Naive thymus-derived CD4-positive, alpha-beta T cell (primary cell): ENCODE measurements around the gene CTSF. TPM values are rescaled to one million over a fixed set of nuclear protein-coding genes. Genes with fewer than 3 reads are reported as not detected.
A peak's percentile ranks its signal among the peaks of the same experiment; 100 is the strongest.

Source experiments
- ATAC-seq: fragments of 150-1000 bp; cut with Tn5 transposase; 2 replicates; pipeline ENCODE4 v1.10.0; 2021; ENCODE audit warnings: mild to moderate bottlenecking, moderate library complexity
- CTCF ChIA-PET: fragments of 350-600 bp; sonication (Branson Sonifier 250); formaldehyde crosslinking; loops from one replicate; lab custom pipeline; 2021; ENCODE audit warnings: antibody characterized with exemption; lab: Charles Lee
- POLR2A ChIA-PET: fragments of 350-600 bp; sonication (Branson Sonifier 250); formaldehyde crosslinking; loops from one replicate; lab custom pipeline; 2021; ENCODE audit warnings: antibody characterized with exemption, inconsistent platforms; lab: Charles Lee
- DNase-seq, 9 donors: peaks; one replicate each; pipeline versions ENCODE4 v3.0.0 to v3.0.0-alpha.2; 2020 to 2022; ENCODE audit warnings: mixed read lengths in 1 of 9
- H3K27ac ChIP-seq: one replicate; pipeline ENCODE4 v1.7.0; 2013; ENCODE audit warnings: mild to moderate bottlenecking, low read depth, low read length, moderate library complexity
- H3K27me3 ChIP-seq, 2 donors: one replicate each; pipeline ENCODE4 v1.7.0; 2013; ENCODE audit warnings: low read length in 2 of 2, mild to moderate bottlenecking in 2 of 2, moderate library complexity in 2 of 2; ENCODE audit not compliant: control insufficient read depth in 2 of 2, insufficient read depth in 2 of 2
- H3K36me3 ChIP-seq, 3 experiments: 1 replicate in 2 of 3; 2 replicates in 1 of 3; pipeline ENCODE4 v1.7.0; 2013; ENCODE audit warnings: low read length in 3 of 3, mild to moderate bottlenecking in 3 of 3, moderate library complexity in 1 of 3; ENCODE audit not compliant: insufficient read depth in 3 of 3, control insufficient read depth in 2 of 3
- H3K4me1 ChIP-seq, 2 donors: one replicate each; pipeline ENCODE4 v1.7.0; 2013; ENCODE audit warnings: low read length in 2 of 2, mild to moderate bottlenecking in 2 of 2, moderate library complexity in 1 of 2; ENCODE audit not compliant: control insufficient read depth in 2 of 2, insufficient read depth in 2 of 2
- H3K4me3 ChIP-seq: 2 replicates; pipeline ENCODE4 v1.7.0; 2013; ENCODE audit warnings: mild to moderate bottlenecking, low read length
- H3K9me3 ChIP-seq, 3 experiments: 1 replicate in 2 of 3; 2 replicates in 1 of 3; pipeline ENCODE4 v1.7.0; 2013; ENCODE audit warnings: low read length in 3 of 3; ENCODE audit not compliant: control insufficient read depth in 2 of 3
- H3K27ac Mint-ChIP-seq, 9 donors: one replicate each; pipeline ENCODE4 v1.8.0; 2020 to 2022; ENCODE audit warnings: mixed read lengths in 9 of 9, mild to moderate bottlenecking in 8 of 9, moderate library complexity in 5 of 9, inconsistent platforms in 2 of 9
- H3K27me3 Mint-ChIP-seq, 5 donors: one replicate each; pipeline ENCODE4 v1.8.0; 2021 to 2022; ENCODE audit warnings: mixed read lengths in 5 of 5, mild to moderate bottlenecking in 1 of 5
- H3K36me3 Mint-ChIP-seq, 5 donors: one replicate each; pipeline ENCODE4 v1.8.0; 2020 to 2022; ENCODE audit warnings: mixed read lengths in 5 of 5, mild to moderate bottlenecking in 3 of 5, inconsistent platforms in 1 of 5
- H3K4me1 Mint-ChIP-seq, 7 donors: one replicate each; pipeline ENCODE4 v1.8.0; 2020 to 2022; ENCODE audit warnings: mixed read lengths in 7 of 7, mild to moderate bottlenecking in 3 of 7, inconsistent platforms in 1 of 7
- H3K4me3 Mint-ChIP-seq, 10 donors: one replicate each; pipeline ENCODE4 v1.8.0; 2020 to 2022; ENCODE audit warnings: mild to moderate bottlenecking in 10 of 10, mixed read lengths in 10 of 10, moderate library complexity in 6 of 10, inconsistent platforms in 2 of 10
- H3K9me3 Mint-ChIP-seq, 11 donors: one replicate each; pipeline ENCODE4 v1.8.0; 2020 to 2022; ENCODE audit warnings: mixed read lengths in 11 of 11, mild to moderate bottlenecking in 4 of 11, inconsistent platforms in 1 of 11, moderate library complexity in 1 of 11
- intact Hi-C, 2 donors: fragments of 100-400 bp; cut with micrococcal nuclease; formaldehyde crosslinking; loops; one replicate each; pipeline ENCODE4 v1.15.1; 2023
- polyA plus RNA-seq, 2 donors: library from polyadenylated mRNA; unstranded; fragments of 300-500 nt; fragmentation: Illumina TruSeq; gene quantifications; one replicate each; pipeline ENCODE4 v1.2.3, GENCODE V29; 2021
- total RNA-seq, 6 experiments: library from RNA in 5 of 6; stranded (reverse) in 5 of 6; gene quantifications; 1 replicate in 5 of 6; 2 replicates in 1 of 6; pipeline ENCODE4 v1.2.3 and lab custom pipeline; 2021 to 2026

The CTSF gene
- total and polyA plus RNA-seq, 7 experiments from 2014 or later = 2.3 to 49.7 (median 27.3) TPM

GRCh38 chr11:66559142-66559865 lies 9.1 kb downstream of the CTSF start:
- Histone ChIP-seq H3K36me3 (no peaks in the 10 kb centered on the region), H3K27me3 (no peaks in the 10 kb centered on the region), H3K4me1 (peaks cover 0 to 6% of the 10 kb centered on the region in 2 donors), H3K9me3 (no peaks in the 10 kb centered on the region), H3K27ac (no peak overlapping the region), H3K4me3 (no peak overlapping the region)
- DNase-seq (peak in 6 of 9 donors; percentile 16 to 32 (median 29)), ATAC-seq (peak; percentile 74)
- Mint-ChIP-seq H3K4me1 (peaks cover 0 to 7% (median 7%) of the 10 kb centered on the region in 7 donors), H3K4me3 (peak overlapping the region in 5 of 10 donors; percentile 33 to 52 (median 37)), H3K27me3 (peaks cover 0 to 17% (median 5%) of the 10 kb centered on the region in 5 donors), H3K9me3 (no peaks in the 10 kb centered on the region), H3K27ac (no peak overlapping the region), H3K36me3 (no peaks in the 10 kb centered on the region)
- POLR2A ChIA-PET = interaction anchor here (1.0 to 1.6 kb wide), 3 partner anchors 9 to 15 kb away, joined by 3 to 7 read pairs (median 6); partner anchors contain the start of genes CTSF and ZDHHC24
- CTCF ChIA-PET = no interaction called here
- intact Hi-C loops = no loop called here

GRCh38 chr11:66557733-66558326 lies 10.6 kb downstream of the CTSF start:
- intact Hi-C loops = no loop called here
- ATAC-seq = no peak

GRCh38 chr11:66556086-66556485 lies 12.3 kb downstream of the CTSF start:
- Mint-ChIP-seq H3K9me3 (no peaks in the 10 kb centered on the region), H3K36me3 (no peaks in the 10 kb centered on the region), H3K4me1 (peaks cover 0 to 7% (median 7%) of the 10 kb centered on the region in 7 donors), H3K27me3 (peaks cover 0 to 17% (median 5%) of the 10 kb centered on the region in 5 donors), H3K4me3 (no peak overlapping the region), H3K27ac (no peak overlapping the region)
- ChIA-PET CTCF (no interaction called here), POLR2A (no interaction called here)
- intact Hi-C loops = no loop called here
- DNase-seq = no peak
- no peaks in the 10 kb centered on the region for H3K36me3 ChIP-seq
- no peaks in the 10 kb centered on the region for H3K27me3 ChIP-seq
- no peaks in the 10 kb centered on the region for H3K9me3 ChIP-seq
- no peak for ATAC-seq
- peaks cover 0 to 6% of the 10 kb centered on the region in 2 donors for H3K4me1 ChIP-seq
- H3K4me3 ChIP-seq = no peak overlapping the region
- H3K27ac ChIP-seq = no peak overlapping the region

More at GRCh38 chr11:66557733-66558326, 10.6 kb downstream of the CTSF start:
- Histone ChIP-seq H3K27ac (no peak overlapping the region), H3K9me3 (no peaks in the 10 kb centered on the region), H3K27me3 (no peaks in the 10 kb centered on the region), H3K4me1 (peaks cover 0 to 6% of the 10 kb centered on the region in 2 donors), H3K36me3 (no peaks in the 10 kb centered on the region), H3K4me3 (no peak overlapping the region)
- no peak overlapping the region for H3K27ac Mint-ChIP-seq
- POLR2A ChIA-PET = no interaction called here
- no peaks in the 10 kb centered on the region for H3K9me3 Mint-ChIP-seq
- peaks cover 0 to 17% (median 5%) of the 10 kb centered on the region in 5 donors for H3K27me3 Mint-ChIP-seq
- H3K4me3 Mint-ChIP-seq = no peak overlapping the region
- H3K4me1 Mint-ChIP-seq = peaks cover 0 to 7% (median 7%) of the 10 kb centered on the region in 7 donors
- no peak for DNase-seq
- no peaks in the 10 kb centered on the region for H3K36me3 Mint-ChIP-seq
- CTCF ChIA-PET = no interaction called here

- CTCF ChIA-PET = no interaction called here
- Mint-ChIP-seq H3K4me3 (no peak overlapping the region), H3K36me3 (no peaks in the 10 kb centered on the region), H3K9me3 (no peaks in the 10 kb centered on the region), H3K27me3 (peaks cover 0 to 17% (median 5%) of the 10 kb centered on the region in 5 donors), H3K27ac (no peak overlapping the region), H3K4me1 (peaks cover 0 to 7% (median 7%) of the 10 kb centered on the region in 7 donors)
- no peaks in the 10 kb centered on the region for H3K27me3 ChIP-seq
- peaks cover 0 to 6% of the 10 kb centered on the region in 2 donors for H3K4me1 ChIP-seq
- DNase-seq (no peak), ATAC-seq (no peak)
- no peak overlapping the region for H3K4me3 ChIP-seq
- POLR2A ChIA-PET = no interaction called here
- no peak overlapping the region for H3K27ac ChIP-seq
- intact Hi-C loops = no loop called here
- no peaks in the 10 kb centered on the region for H3K36me3 ChIP-seq
- no peaks in the 10 kb centered on the region for H3K9me3 ChIP-seq
Observed at GRCh38 chr11:66555416-66555815, 13.0 kb downstream of the CTSF start.

GRCh38 chr11:66554602-66555001 lies 13.8 kb downstream of the CTSF start:
- H3K27ac Mint-ChIP-seq = no peak overlapping the region
- POLR2A ChIA-PET = interaction anchor here (0.8 kb wide), 1 partner anchor 9 kb away, joined by 3 read pairs; the partner anchor contains the start of gene ZDHHC24
- no peaks in the 10 kb centered on the region for H3K36me3 Mint-ChIP-seq
- ATAC-seq (no peak), DNase-seq (no peak)
- no peak overlapping the region for H3K4me3 ChIP-seq
- CTCF ChIA-PET = no interaction called here
- no peaks in the 10 kb centered on the region for H3K9me3 Mint-ChIP-seq
- H3K4me3 Mint-ChIP-seq = no peak overlapping the region
- no peaks in the 10 kb centered on the region for H3K9me3 ChIP-seq
- peaks cover 0 to 6% of the 10 kb centered on the region in 2 donors for H3K4me1 ChIP-seq
- H3K27me3 Mint-ChIP-seq = peaks cover 0 to 17% (median 5%) of the 10 kb centered on the region in 5 donors
- H3K4me1 Mint-ChIP-seq = peaks cover 0 to 7% (median 7%) of the 10 kb centered on the region in 7 donors
- no peak overlapping the region for H3K27ac ChIP-seq
- no peaks in the 10 kb centered on the region for H3K36me3 ChIP-seq
- H3K27me3 ChIP-seq = no peaks in the 10 kb centered on the region
- intact Hi-C loops = no loop called here

- Histone ChIP-seq H3K9me3 (no peaks in the 10 kb centered on the region), H3K4me1 (peaks cover 0 to 4% of the 10 kb centered on the region in 2 donors), H3K27ac (no peak overlapping the region), H3K4me3 (no peak overlapping the region), H3K36me3 (peaks cover 0 to 3% (median 0%) of the 10 kb centered on the region in 3 experiments), H3K27me3 (no peaks in the 10 kb centered on the region)
- no peak for ATAC-seq
- H3K27me3 Mint-ChIP-seq = peaks cover 0 to 16% (median 0%) of the 10 kb centered on the region in 5 donors
- intact Hi-C loops = no loop called here
- H3K9me3 Mint-ChIP-seq = no peaks in the 10 kb centered on the region
- POLR2A ChIA-PET = no interaction called here
- no peaks in the 10 kb centered on the region for H3K36me3 Mint-ChIP-seq
- peaks cover 0 to 5% (median 0%) of the 10 kb centered on the region in 7 donors for H3K4me1 Mint-ChIP-seq
- no peak overlapping the region for H3K4me3 Mint-ChIP-seq
- CTCF ChIA-PET = no interaction called here
- H3K27ac Mint-ChIP-seq = no peak overlapping the region
- DNase-seq = no peak
Observed at GRCh38 chr11:66550887-66551286, 17.5 kb downstream of the CTSF start.
